Amniotic stem cell (primary cell): ENCODE data around the gene RASGRF2.
"Not testable (repeated sequence)": the region's sequence is repeated elsewhere in the genome, so short reads cannot be mapped to it uniquely, and the experiment has no call there.

ENCODE experiments used
- DNase-seq: peaks from one replicate; lab custom pipeline; 2025; lab: John Stamatoyannopoulos, UW

Gene RASGRF2

GRCh38 chr5:81075041-81075440 is 114.9 kb downstream of the RASGRF2 start:
- DNase-seq = no peak

- DNase-seq = no peak
Measured at GRCh38 chr5:81077105-81077504, 116.9 kb downstream of the RASGRF2 start.

- no peak for DNase-seq
Measured at GRCh38 chr5:81078930-81079329, 118.8 kb downstream of the RASGRF2 start.

- DNase-seq = no peak
Measured at GRCh38 chr5:81080809-81081460, 120.8 kb downstream of the RASGRF2 start.

- DNase-seq = no peak
Measured at GRCh38 chr5:81081461-81081835, 121.3 kb downstream of the RASGRF2 start.

GRCh38 chr5:81086881-81087281 is 126.7 kb downstream of the RASGRF2 start:
- DNase-seq = no peak

GRCh38 chr5:81091199-81091598 is 131.0 kb downstream of the RASGRF2 start:
- no peak for DNase-seq

GRCh38 chr5:81093536-81094196 is 133.5 kb downstream of the RASGRF2 start:
- DNase-seq = no peak

GRCh38 chr5:81095835-81096234 is 135.7 kb downstream of the RASGRF2 start:
- no peak for DNase-seq

GRCh38 chr5:81097713-81098112 is 137.6 kb downstream of the RASGRF2 start:
- no peak for DNase-seq

- no peak for DNase-seq
Measured at GRCh38 chr5:81105261-81105877, 145.2 kb downstream of the RASGRF2 start.

GRCh38 chr5:81115261-81115660 is 155.1 kb downstream of the RASGRF2 start:
- no peak for DNase-seq

- no peak for DNase-seq
Measured at GRCh38 chr5:81117566-81117965, 157.4 kb downstream of the RASGRF2 start.

- no peak for DNase-seq
Measured at GRCh38 chr5:81121273-81121672, 161.1 kb downstream of the RASGRF2 start.

- DNase-seq = no peak
Measured at GRCh38 chr5:81121836-81122630, 161.9 kb downstream of the RASGRF2 start.

- not testable (repeated sequence) for DNase-seq
Measured at GRCh38 chr5:81124689-81125088, 164.5 kb downstream of the RASGRF2 start.

GRCh38 chr5:81125959-81126358 is 165.8 kb downstream of the RASGRF2 start:
- no peak for DNase-seq

- no peak for DNase-seq
Measured at GRCh38 chr5:81128416-81128815, 168.3 kb downstream of the RASGRF2 start.

- DNase-seq = no peak
Measured at GRCh38 chr5:81132381-81132780, 172.2 kb downstream of the RASGRF2 start.

GRCh38 chr5:81134066-81134465 is 173.9 kb downstream of the RASGRF2 start:
- no peak for DNase-seq

GRCh38 chr5:81134566-81134965 is 174.4 kb downstream of the RASGRF2 start:
- no peak for DNase-seq

- no peak for DNase-seq
Measured at GRCh38 chr5:81136557-81136956, 176.4 kb downstream of the RASGRF2 start.

GRCh38 chr5:81137833-81138232 is 177.7 kb downstream of the RASGRF2 start:
- DNase-seq = no peak
